A549 (cell line): ENCODE data around the gene GPI.

Experiments
- CTCF ChIP-seq: fragments of >200 bp; sonication (Bioruptor Twin); formaldehyde crosslinking; IDR thresholded peaks from 3 replicates; pipeline ENCODE4 v1.5.1; 2016
- HMGXB4 ChIP-seq: fragments of 250-450 bp; sonication (Bioruptor Pico); IDR thresholded peaks from 2 replicates; pipeline ENCODE4 v1.5.0; 2021; ENCODE audit warnings: mild to moderate bottlenecking, moderate library complexity, borderline replicate concordance
- JUNB ChIP-seq: fragments of >200 bp; sonication (Bioruptor Twin); formaldehyde crosslinking; IDR thresholded peaks from 2 replicates; pipeline ENCODE4 v1.6.1; 2016
- RCOR1 ChIP-seq: fragments of 150-350 bp; IDR thresholded peaks from 2 replicates; pipeline ENCODE4 v1.6.1; 2014; ENCODE audit warnings: antibody characterized with exemption, low read length, low read depth
- REST ChIP-seq: fragments of 200-600 bp; sonication (generic); IDR thresholded peaks from 2 replicates; pipeline ENCODE4 v1.6.1; 2016; ENCODE audit warnings: antibody characterized with exemption, mild to moderate bottlenecking, moderate library complexity
- RFX5 ChIP-seq: fragments of 450-650 bp; IDR thresholded peaks from 2 replicates; pipeline ENCODE4 v1.7.1; 2014; ENCODE audit warnings: antibody characterized with exemption, mild to moderate bottlenecking, moderate library complexity

GRCh38 chr19:34359140-34359953 lies 5.6 kb upstream of the GPI start:
- TF ChIP-seq RFX5, result peak; percentile 3; the same call in 1 of the 2 replicates
- no peak for TF ChIP-seq RCOR1
- no peak for TF ChIP-seq HMGXB4 (CRISPR knock-in tag)
- TF ChIP-seq CTCF, result peak; percentile 88
- TF ChIP-seq REST, result no peak
- no peak for TF ChIP-seq JUNB
